ENCODE measurements around the gene MRNIP.

MRNIP gene

GRCh38 chr5:179872828-179873575 is 14.4 kb upstream of the MRNIP start:
- no peak for TF ChIP-seq FOXP2 (optimal IDR thresholded peaks at IDR 0.05; ENCODE audit: borderline replicate concordance, extremely low read depth, extremely low read length, insufficient read depth)
- no peak for TF ChIP-seq POLR2AphosphoS5 (IDR thresholded peaks at IDR 0.05; ENCODE audit: low read depth, low read length)
- no peak for TF ChIP-seq TAF1 (IDR thresholded peaks at IDR 0.05; ENCODE audit: borderline replicate concordance, insufficient read depth, low read length)
- TF ChIP-seq REST (IDR thresholded peaks at IDR 0.05; ENCODE audit: insufficient read depth in 1 of 2, low read depth in 2 of 2, low read length in 2 of 2): no peak
- no peak for TF ChIP-seq SIN3A (IDR thresholded peaks at IDR 0.05; ENCODE audit: borderline replicate concordance, insufficient read depth, low read length)

GRCh38 chr5:179872055-179872827 is 13.6 kb upstream of the MRNIP start:
- TF ChIP-seq FOXP2 (optimal IDR thresholded peaks at IDR 0.05; ENCODE audit: borderline replicate concordance, extremely low read depth, extremely low read length, insufficient read depth) (no peak), POLR2AphosphoS5 (IDR thresholded peaks at IDR 0.05; ENCODE audit: low read depth, low read length) (no peak), REST (IDR thresholded peaks at IDR 0.05; ENCODE audit: insufficient read depth in 1 of 2, low read depth in 2 of 2, low read length in 2 of 2) (no peak), TAF1 (IDR thresholded peaks at IDR 0.05; ENCODE audit: borderline replicate concordance, insufficient read depth, low read length) (no peak), SIN3A (IDR thresholded peaks at IDR 0.05; ENCODE audit: borderline replicate concordance, insufficient read depth, low read length) (no peak)

- TF ChIP-seq SIN3A (IDR thresholded peaks at IDR 0.05; ENCODE audit: borderline replicate concordance, insufficient read depth, low read length) (no peak), REST (IDR thresholded peaks at IDR 0.05; ENCODE audit: insufficient read depth in 1 of 2, low read depth in 2 of 2, low read length in 2 of 2) (no peak), TAF1 (IDR thresholded peaks at IDR 0.05; ENCODE audit: borderline replicate concordance, insufficient read depth, low read length) (no peak), FOXP2 (optimal IDR thresholded peaks at IDR 0.05; ENCODE audit: borderline replicate concordance, extremely low read depth, extremely low read length, insufficient read depth) (no peak), POLR2AphosphoS5 (IDR thresholded peaks at IDR 0.05; ENCODE audit: low read depth, low read length) (no peak)
These were observed 12.3 kb upstream of the MRNIP start for GRCh38 chr5:179870952-179871351.

GRCh38 chr5:179870403-179870903 is 11.8 kb upstream of the MRNIP start:
- TF ChIP-seq TAF1 (IDR thresholded peaks at IDR 0.05; ENCODE audit: borderline replicate concordance, insufficient read depth, low read length) (no peak), REST (IDR thresholded peaks at IDR 0.05; ENCODE audit: insufficient read depth in 1 of 2, low read depth in 2 of 2, low read length in 2 of 2) (no peak), POLR2AphosphoS5 (IDR thresholded peaks at IDR 0.05; ENCODE audit: low read depth, low read length) (no peak), FOXP2 (optimal IDR thresholded peaks at IDR 0.05; ENCODE audit: borderline replicate concordance, extremely low read depth, extremely low read length, insufficient read depth) (no peak), SIN3A (IDR thresholded peaks at IDR 0.05; ENCODE audit: borderline replicate concordance, insufficient read depth, low read length) (no peak)

Data from PFSK-1 (cell line).